Activated naive CD8-positive, alpha-beta T cell treated with anti-CD3 and anti-CD28 coated beads, Interleukin-2, amount 10 ng/mL, durations not matched to agents 7 days and 5 days (primary cell): ENCODE measurements around the gene MAP7D3. TPM values are rescaled to one million over a fixed set of nuclear protein-coding genes. Genes with fewer than 3 reads are reported as not detected.

Experiments used
- ATAC-seq: fragments of 150-1000 bp; cut with Tn5 transposase; one replicate; pipeline ENCODE4 v1.10.0; 2021; ENCODE audit warnings: low read depth, moderate library complexity
- POLR2A ChIA-PET: fragments of 350-600 bp; sonication (Branson Sonifier 250); formaldehyde crosslinking; loops from one replicate; lab custom pipeline; 2021; ENCODE audit warnings: antibody characterized with exemption; lab: Charles Lee
- DNase-seq: peaks from one replicate; pipeline ENCODE4 v3.0.0; 2021
- H3K27ac Mint-ChIP-seq: one replicate; pipeline ENCODE4 v1.8.0; 2022; ENCODE audit warnings: mild to moderate bottlenecking, mixed read lengths
- H3K27me3 Mint-ChIP-seq: one replicate; pipeline ENCODE4 v1.8.0; 2022; ENCODE audit warnings: mild to moderate bottlenecking, moderate library complexity, mixed read lengths
- H3K36me3 Mint-ChIP-seq: one replicate; pipeline ENCODE4 v1.8.0; 2021; ENCODE audit warnings: mild to moderate bottlenecking, mixed read lengths
- H3K4me1 Mint-ChIP-seq: one replicate; pipeline ENCODE4 v1.8.0; 2021; ENCODE audit warnings: mixed read lengths
- H3K4me3 Mint-ChIP-seq: one replicate; pipeline ENCODE4 v1.8.0; 2022; ENCODE audit warnings: mild to moderate bottlenecking, moderate library complexity, mixed read lengths
- H3K9me3 Mint-ChIP-seq: one replicate; pipeline ENCODE4 v1.8.0; 2021; ENCODE audit warnings: mixed read lengths
- total RNA-seq, 2 experiments: library from RNA; stranded (reverse); gene quantifications; one replicate each; pipeline ENCODE4 v1.2.3, GENCODE V29; 2021

MAP7D3 gene
- total RNA-seq, 2 experiments from 2014 or later, result 11.9 to 12.0 TPM

DNA sequence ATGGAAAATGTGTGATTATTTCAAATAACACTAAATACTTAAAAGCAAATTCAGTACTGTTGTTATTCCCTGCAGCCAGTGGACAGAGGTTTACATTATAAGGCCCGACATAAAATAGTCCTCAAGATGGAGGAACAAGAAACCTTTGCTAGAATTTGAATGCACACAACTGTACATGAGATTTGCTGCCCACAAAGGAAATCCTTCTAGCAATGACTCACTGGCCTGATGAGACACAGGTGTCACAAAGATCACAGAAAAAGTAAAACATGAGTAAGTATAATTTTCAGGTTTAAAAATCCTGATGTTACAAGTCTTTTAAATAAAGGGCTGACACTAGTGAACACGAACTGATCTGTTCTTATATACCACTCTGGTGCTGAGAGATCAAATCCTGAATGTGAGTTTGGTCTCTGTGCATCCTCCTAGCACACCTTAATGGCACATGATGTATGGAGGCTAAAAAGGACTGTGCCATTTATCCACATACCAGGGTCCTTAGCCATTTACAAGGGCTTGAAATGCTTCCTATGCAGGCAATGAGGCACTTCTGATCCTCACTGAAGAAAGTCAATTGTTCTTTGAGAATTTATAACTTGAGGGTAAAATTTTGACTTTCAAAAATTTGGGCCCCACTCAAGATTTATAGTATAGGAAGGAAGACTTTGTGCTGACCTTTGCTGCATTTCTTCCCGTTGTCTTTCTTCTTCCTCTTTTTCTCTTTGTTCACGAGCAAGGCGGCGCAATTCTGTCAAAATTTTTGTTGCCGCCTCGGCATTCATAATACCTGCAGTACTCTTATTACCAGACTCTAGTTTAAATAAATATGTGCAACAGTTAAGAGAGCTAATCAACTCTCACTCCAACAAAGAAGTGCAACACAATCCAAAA, 23.0 kb downstream of the MAP7D3 start:
- ATAC-seq (peak; percentile 97), DNase-seq (no peak)
- POLR2A ChIA-PET, result no interaction called here
- peaks cover 18% of the 10 kb centered on the region for H3K4me1 Mint-ChIP-seq
- peak overlapping the region; percentile 59 for H3K27ac Mint-ChIP-seq
- H3K27me3 Mint-ChIP-seq, result no peaks in the 10 kb centered on the region
- peaks cover 19% of the 10 kb centered on the region for H3K36me3 Mint-ChIP-seq
- peak overlapping the region; percentile 32 for H3K4me3 Mint-ChIP-seq
- H3K9me3 Mint-ChIP-seq, result no peaks in the 10 kb centered on the region

DNA sequence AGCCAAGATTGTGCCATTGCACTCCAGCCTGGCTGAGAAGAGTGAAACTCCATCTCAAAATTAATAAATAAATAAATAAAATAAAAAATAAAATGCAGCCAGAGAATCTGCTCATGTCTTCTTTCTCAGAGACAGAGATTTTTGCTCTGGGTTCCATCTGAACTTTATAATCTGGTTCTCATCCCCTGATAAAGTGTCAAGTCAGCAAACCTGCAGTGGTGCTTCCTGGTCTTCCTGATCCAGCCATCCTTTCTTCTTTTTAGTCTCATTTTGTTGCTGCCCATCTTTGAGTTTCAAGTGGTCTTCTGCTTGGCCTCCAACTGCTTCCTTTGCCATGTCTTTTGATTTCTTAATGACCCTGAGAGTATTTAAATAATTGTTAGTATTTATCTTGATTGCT, 24.1 kb downstream of the MAP7D3 start:
- H3K9me3 Mint-ChIP-seq, result no peaks in the 10 kb centered on the region
- POLR2A ChIA-PET, result no interaction called here
- no peaks in the 10 kb centered on the region for H3K27me3 Mint-ChIP-seq
- peak overlapping the region; percentile 45 for H3K27ac Mint-ChIP-seq
- peaks cover 20% of the 10 kb centered on the region for H3K36me3 Mint-ChIP-seq
- ATAC-seq (no peak), DNase-seq (no peak)
- no peak overlapping the region for H3K4me3 Mint-ChIP-seq
- peaks cover 18% of the 10 kb centered on the region for H3K4me1 Mint-ChIP-seq

DNA sequence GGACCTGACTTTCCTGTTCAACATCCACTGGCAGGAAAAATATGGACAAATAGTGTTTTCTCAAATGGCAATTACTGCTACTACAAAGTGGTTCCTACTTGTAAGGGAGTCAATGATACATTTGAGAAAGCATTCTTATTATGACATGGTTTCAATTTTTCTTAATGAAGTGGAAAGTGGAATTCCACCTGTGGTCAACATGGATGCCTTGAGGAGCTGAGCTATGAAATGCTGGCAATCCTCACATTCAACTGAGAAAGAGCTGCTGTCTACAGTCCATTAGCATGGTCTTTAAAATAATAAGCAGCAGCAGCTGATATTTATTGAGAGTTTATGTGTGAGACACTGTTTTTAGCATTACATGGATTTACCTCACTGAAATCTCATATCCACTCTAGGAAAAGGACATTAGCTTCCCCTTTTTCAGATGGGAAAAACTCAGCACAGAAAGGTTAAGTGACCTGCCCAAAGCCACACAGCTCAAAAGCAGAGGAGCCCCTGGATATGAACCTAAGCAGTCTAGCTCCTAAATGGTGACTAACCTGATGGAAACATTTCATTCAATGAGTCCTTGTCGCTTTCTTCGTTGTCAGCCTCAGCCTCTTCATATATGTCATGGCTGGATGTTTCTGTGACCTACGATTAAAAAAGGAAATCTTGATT, 29.2 kb downstream of the MAP7D3 start:
- ATAC-seq (no peak), DNase-seq (no peak)
- peaks cover 6% of the 10 kb centered on the region for H3K4me1 Mint-ChIP-seq
- H3K27me3 Mint-ChIP-seq, result no peaks in the 10 kb centered on the region
- H3K9me3 Mint-ChIP-seq, result no peaks in the 10 kb centered on the region
- POLR2A ChIA-PET, result no interaction called here
- H3K36me3 Mint-ChIP-seq, result peaks cover 21% of the 10 kb centered on the region
- H3K4me3 Mint-ChIP-seq, result no peak overlapping the region
- H3K27ac Mint-ChIP-seq, result no peak overlapping the region

- no peaks in the 10 kb centered on the region for H3K9me3 Mint-ChIP-seq
- H3K4me1 Mint-ChIP-seq, result peaks cover 6% of the 10 kb centered on the region
- no peak for ATAC-seq
- no peak overlapping the region for H3K27ac Mint-ChIP-seq
- POLR2A ChIA-PET, result no interaction called here
- H3K4me3 Mint-ChIP-seq, result no peak overlapping the region
- H3K36me3 Mint-ChIP-seq, result peaks cover 18% of the 10 kb centered on the region
- no peak for DNase-seq
- no peaks in the 10 kb centered on the region for H3K27me3 Mint-ChIP-seq
Measured at GRCh38 chrX:136220951-136221350, 30.2 kb downstream of the MAP7D3 start.

GRCh38 chrX:136220540-136220939, 30.7 kb downstream of the MAP7D3 start:
- Mint-ChIP-seq H3K36me3 (peaks cover 17% of the 10 kb centered on the region), H3K27ac (no peak overlapping the region), H3K4me3 (no peak overlapping the region), H3K27me3 (no peaks in the 10 kb centered on the region), H3K9me3 (no peaks in the 10 kb centered on the region), H3K4me1 (peaks cover 6% of the 10 kb centered on the region)
- ATAC-seq (no peak), DNase-seq (no peak)
- POLR2A ChIA-PET, result no interaction called here

- POLR2A ChIA-PET, result no interaction called here
- H3K36me3 Mint-ChIP-seq, result peaks cover 16% of the 10 kb centered on the region
- H3K4me1 Mint-ChIP-seq, result peaks cover 6% of the 10 kb centered on the region
- no peaks in the 10 kb centered on the region for H3K27me3 Mint-ChIP-seq
- no peak overlapping the region for H3K27ac Mint-ChIP-seq
- H3K4me3 Mint-ChIP-seq, result no peak overlapping the region
- ATAC-seq, result no peak
- no peak for DNase-seq
- no peaks in the 10 kb centered on the region for H3K9me3 Mint-ChIP-seq
Measured at GRCh38 chrX:136219893-136220292, 31.3 kb downstream of the MAP7D3 start.

GRCh38 chrX:136215559-136215958, 35.6 kb downstream of the MAP7D3 start:
- H3K36me3 Mint-ChIP-seq, result peaks cover 5% of the 10 kb centered on the region
- no peaks in the 10 kb centered on the region for H3K9me3 Mint-ChIP-seq
- no peak overlapping the region for H3K4me3 Mint-ChIP-seq

GRCh38 chrX:136214551-136214950, 36.6 kb downstream of the MAP7D3 start:
- DNase-seq, result no peak
- no peak overlapping the region for H3K4me3 Mint-ChIP-seq
- POLR2A ChIA-PET, result no interaction called here

More at GRCh38 chrX:136215559-136215958, 35.6 kb downstream of the MAP7D3 start:
- no peak overlapping the region for H3K27ac Mint-ChIP-seq
- peaks cover 6% of the 10 kb centered on the region for H3K4me1 Mint-ChIP-seq
- DNase-seq (no peak), ATAC-seq (no peak)
- POLR2A ChIA-PET, result no interaction called here
- H3K27me3 Mint-ChIP-seq, result no peaks in the 10 kb centered on the region

DNA sequence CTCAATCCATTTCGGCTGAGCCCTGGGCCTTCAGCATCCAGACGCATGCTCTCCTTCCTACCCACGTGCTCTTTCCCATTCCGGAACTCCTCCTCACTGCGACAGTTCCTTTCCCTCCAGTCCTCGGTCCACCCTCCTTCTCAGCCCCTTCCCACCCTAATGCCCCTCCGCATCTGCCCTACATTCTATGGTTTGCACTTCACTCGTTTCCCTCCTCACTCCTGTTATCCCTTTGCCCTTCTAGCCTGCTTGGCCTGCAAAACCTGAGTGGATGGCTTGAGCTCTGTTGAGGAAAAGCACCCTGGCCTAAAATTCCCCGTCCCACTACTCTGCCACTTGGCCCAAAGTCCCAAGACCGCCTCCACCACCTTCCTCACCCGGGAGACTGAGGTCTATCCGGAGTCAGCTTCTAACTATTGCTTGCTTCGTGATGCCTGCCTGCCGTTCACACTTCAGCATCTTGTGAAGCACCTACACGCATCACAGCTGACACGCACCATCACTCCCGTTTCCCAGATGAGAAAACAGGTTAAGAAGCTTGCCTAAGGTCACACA, 38.6 kb downstream of the MAP7D3 start:
- Mint-ChIP-seq H3K27me3 (no peaks in the 10 kb centered on the region), H3K4me1 (no peaks in the 10 kb centered on the region), H3K4me3 (no peak overlapping the region), H3K9me3 (no peaks in the 10 kb centered on the region), H3K27ac (no peak overlapping the region), H3K36me3 (no peaks in the 10 kb centered on the region)
- ATAC-seq (no peak), DNase-seq (no peak)
- POLR2A ChIA-PET, result no interaction called here

More at GRCh38 chrX:136214551-136214950, 36.6 kb downstream of the MAP7D3 start:
- Mint-ChIP-seq H3K4me1 (peaks cover 5% of the 10 kb centered on the region), H3K36me3 (peaks cover 4% of the 10 kb centered on the region), H3K9me3 (no peaks in the 10 kb centered on the region), H3K27me3 (no peaks in the 10 kb centered on the region), H3K27ac (no peak overlapping the region)
- no peak for ATAC-seq

- no peak for ATAC-seq
- Mint-ChIP-seq H3K4me1 (no peaks in the 10 kb centered on the region), H3K36me3 (no peaks in the 10 kb centered on the region), H3K4me3 (no peak overlapping the region), H3K27me3 (no peaks in the 10 kb centered on the region), H3K27ac (no peak overlapping the region), H3K9me3 (no peaks in the 10 kb centered on the region)
- DNase-seq, result no peak
- POLR2A ChIA-PET, result no interaction called here
Measured at GRCh38 chrX:136211766-136212556, 39.2 kb downstream of the MAP7D3 start.

DNA sequence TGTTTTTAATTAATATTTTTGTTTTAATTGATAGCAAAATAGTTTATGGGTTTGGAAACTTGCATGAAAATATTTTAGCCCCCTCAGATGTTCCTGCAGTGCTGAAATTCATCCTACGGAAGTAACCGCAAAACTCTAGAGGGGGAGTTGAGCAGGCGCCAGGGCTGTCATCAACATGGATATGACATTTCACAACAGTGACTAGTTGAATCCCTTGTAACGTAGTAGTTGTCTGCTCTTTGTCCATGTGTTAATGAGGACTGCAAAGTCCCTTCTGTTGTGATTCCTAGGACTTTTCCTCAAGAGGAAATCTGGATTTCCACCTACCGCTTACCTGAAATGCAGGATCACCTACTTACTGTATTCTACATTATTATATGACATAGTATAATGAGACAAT, 40.4 kb downstream of the MAP7D3 start:
- peaks cover under 1% of the 10 kb centered on the region for H3K4me1 Mint-ChIP-seq
- no peaks in the 10 kb centered on the region for H3K36me3 Mint-ChIP-seq
- POLR2A ChIA-PET, result no interaction called here

GRCh38 chrX:136210243-136210642, 41.0 kb downstream of the MAP7D3 start:
- Mint-ChIP-seq H3K36me3 (no peaks in the 10 kb centered on the region), H3K9me3 (no peaks in the 10 kb centered on the region), H3K27ac (no peak overlapping the region), H3K27me3 (no peaks in the 10 kb centered on the region), H3K4me3 (no peak overlapping the region), H3K4me1 (peaks cover 1% of the 10 kb centered on the region)
- POLR2A ChIA-PET, result no interaction called here
- DNase-seq (no peak), ATAC-seq (no peak)

More for the DNA sequence above, 40.4 kb downstream of the MAP7D3 start:
- ATAC-seq (no peak), DNase-seq (no peak)
- Mint-ChIP-seq H3K9me3 (no peaks in the 10 kb centered on the region), H3K27ac (no peak overlapping the region), H3K27me3 (no peaks in the 10 kb centered on the region), H3K4me3 (no peak overlapping the region)

DNA sequence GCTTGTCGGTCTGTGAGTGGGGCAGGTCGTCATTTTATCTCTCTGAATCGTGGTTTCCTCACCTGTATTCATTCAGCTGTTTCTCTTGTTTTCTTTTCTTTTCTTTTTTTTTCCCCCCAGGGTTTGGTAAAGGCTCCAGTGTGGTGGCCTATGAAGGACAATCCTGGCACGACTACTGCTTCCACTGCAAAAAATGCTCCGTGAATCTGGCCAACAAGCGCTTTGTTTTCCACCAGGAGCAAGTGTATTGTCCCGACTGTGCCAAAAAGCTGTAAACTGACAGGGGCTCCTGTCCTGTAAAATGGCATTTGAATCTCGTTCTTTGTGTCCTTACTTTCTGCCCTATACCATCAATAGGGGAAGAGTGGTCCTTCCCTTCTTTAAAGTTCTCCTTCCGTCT, 41.4 kb downstream of the MAP7D3 start:
- DNase-seq (no peak), ATAC-seq (no peak)
- H3K36me3 Mint-ChIP-seq, result no peaks in the 10 kb centered on the region
- H3K4me3 Mint-ChIP-seq, result no peak overlapping the region
- H3K27ac Mint-ChIP-seq, result no peak overlapping the region
- peaks cover 5% of the 10 kb centered on the region for H3K4me1 Mint-ChIP-seq
- H3K9me3 Mint-ChIP-seq, result no peaks in the 10 kb centered on the region
- H3K27me3 Mint-ChIP-seq, result no peaks in the 10 kb centered on the region
- POLR2A ChIA-PET, result no interaction called here
